WTC11 (cell line): ENCODE measurements around the gene KANK4. TPM values are rescaled to one million over a fixed set of nuclear protein-coding genes. Genes with fewer than 3 reads are reported as not detected.
A peak's percentile ranks its signal among the peaks of the same experiment; 100 is the strongest.

ENCODE experiments used
- ATAC-seq: fragments of 200-7000 bp; cut with Tn5 transposase; 2 replicates; pipeline ENCODE4 v1.10.0; 2021; ENCODE audit warnings: mild to moderate bottlenecking, moderate library complexity
- CTCF ChIA-PET: fragments of 300-600 bp; sonication (Branson Sonifier 250); formaldehyde crosslinking; loops from one replicate; lab custom pipeline; 2021; ENCODE audit warnings: antibody characterized with exemption; lab: Charles Lee
- POLR2A ChIA-PET: fragments of 350-600 bp; sonication (Branson Sonifier 250); formaldehyde crosslinking; loops from one replicate; lab custom pipeline; 2021; ENCODE audit warnings: antibody characterized with exemption; lab: Charles Lee
- DNase-seq: peaks from one replicate; pipeline ENCODE4 v3.0.0; 2021; ENCODE audit warnings: low spot score
- H3K27ac Mint-ChIP-seq: 2 replicates; pipeline ENCODE4 v1.8.0; 2021; ENCODE audit warnings: mixed read lengths
- H3K27me3 Mint-ChIP-seq: 2 replicates; pipeline ENCODE4 v1.8.0; 2021; ENCODE audit warnings: low read depth, mild to moderate bottlenecking, moderate library complexity, mixed read lengths
- H3K36me3 Mint-ChIP-seq: 2 replicates; pipeline ENCODE4 v1.8.0; 2021; ENCODE audit warnings: mixed read lengths
- H3K4me1 Mint-ChIP-seq: 2 replicates; pipeline ENCODE4 v1.8.0; 2022; ENCODE audit warnings: mixed read lengths
- H3K4me3 Mint-ChIP-seq: 2 replicates; pipeline ENCODE4 v1.8.0; 2021; ENCODE audit warnings: mild to moderate bottlenecking, moderate library complexity, mixed read lengths
- H3K9me3 Mint-ChIP-seq: 2 replicates; pipeline ENCODE4 v1.8.0; 2021; ENCODE audit warnings: mixed read lengths
- ELF4 ChIP-seq: sonication (generic); formaldehyde crosslinking; IDR thresholded peaks from 2 replicates; pipeline ENCODE4 v1.8.1; 2022; ENCODE audit warnings: low read depth, mild to moderate bottlenecking, moderate library complexity, missing genetic modification reagents
- ETV6 ChIP-seq: sonication (generic); formaldehyde crosslinking; IDR thresholded peaks from 2 replicates; pipeline ENCODE4 v1.8.1; 2022; ENCODE audit warnings: mild to moderate bottlenecking, missing genetic modification reagents
- MXD4 ChIP-seq: fragments of 250-450 bp; sonication (Bioruptor Pico); IDR thresholded peaks from 2 replicates; pipeline ENCODE4 v1.8.0; 2021; ENCODE audit warnings: mild to moderate bottlenecking, moderate library complexity, borderline replicate concordance
- NFATC4 ChIP-seq: fragments of 250-450 bp; sonication (Bioruptor Pico); IDR thresholded peaks from 2 replicates; pipeline ENCODE4 v1.9.0; 2021; ENCODE audit warnings: mild to moderate bottlenecking
- NFYB ChIP-seq: sonication (generic); formaldehyde crosslinking; conservative IDR thresholded peaks from 2 replicates; pipeline ENCODE4 v1.8.0; 2022; ENCODE audit warnings: low read depth, missing genetic modification reagents
- NR3C1 ChIP-seq: sonication (generic); formaldehyde crosslinking; conservative IDR thresholded peaks from 2 replicates; pipeline ENCODE4 v1.8.1; 2023; ENCODE audit warnings: low read depth, mild to moderate bottlenecking, missing genetic modification reagents
- OVOL2 ChIP-seq: fragments of 250-450 bp; sonication (Bioruptor Pico); IDR thresholded peaks from 2 replicates; pipeline ENCODE4 v1.9.0; 2021; ENCODE audit warnings: mild to moderate bottlenecking, borderline replicate concordance
- ZNF219 ChIP-seq: sonication (generic); formaldehyde crosslinking; IDR thresholded peaks from 2 replicates; pipeline ENCODE4 v1.8.0; 2023; ENCODE audit warnings: missing genetic modification reagents, mild to moderate bottlenecking, borderline replicate concordance
- ZNF263 ChIP-seq: sonication (generic); formaldehyde crosslinking; IDR thresholded peaks from 2 replicates; pipeline ENCODE4 v1.8.1; 2022; ENCODE audit warnings: low read depth, mild to moderate bottlenecking, moderate library complexity, missing genetic modification reagents
- ZNF317 ChIP-seq: sonication (generic); formaldehyde crosslinking; IDR thresholded peaks from 2 replicates; pipeline ENCODE4 v1.8.1; 2023; ENCODE audit warnings: low read depth, mild to moderate bottlenecking, moderate library complexity, missing genetic modification reagents, borderline replicate concordance
- ZNF423 ChIP-seq: fragments of 250-450 bp; sonication (Bioruptor Pico); IDR thresholded peaks from 2 replicates; pipeline ENCODE4 v2.1.2; 2022; ENCODE audit warnings: mild to moderate bottlenecking, moderate library complexity
- total RNA-seq: library from RNA; stranded (reverse); gene quantifications from 3 replicates; pipeline ENCODE4 v1.2.3, GENCODE V29; 2021
- TF ChIP-seq, protein P1 (sequence below): sonication (generic); formaldehyde crosslinking; IDR thresholded peaks from 2 replicates; pipeline ENCODE4 v1.8.1; 2022; ENCODE audit warnings: low read depth, mild to moderate bottlenecking, moderate library complexity, missing genetic modification reagents, borderline replicate concordance
- TF ChIP-seq, protein P2 (sequence below): sonication (generic); formaldehyde crosslinking; IDR thresholded peaks from 2 replicates; pipeline ENCODE4 v1.8.0; 2022; ENCODE audit warnings: mild to moderate bottlenecking, missing genetic modification reagents
- TF ChIP-seq, protein P3 (sequence below): sonication (generic); formaldehyde crosslinking; conservative IDR thresholded peaks from 2 replicates; pipeline ENCODE4 v1.8.1; 2022; ENCODE audit warnings: mild to moderate bottlenecking, missing genetic modification reagents
- TF ChIP-seq, protein P4 (sequence below): sonication (generic); formaldehyde crosslinking; IDR thresholded peaks from 2 replicates; pipeline ENCODE4 v1.8.0; 2022; ENCODE audit warnings: missing genetic modification reagents
- TF ChIP-seq, protein P5 (sequence below): sonication (generic); formaldehyde crosslinking; IDR thresholded peaks from 2 replicates; pipeline ENCODE4 v1.8.0; 2023; ENCODE audit warnings: missing genetic modification reagents, mild to moderate bottlenecking, borderline replicate concordance
- TF ChIP-seq, protein P6 (sequence below): sonication (generic); formaldehyde crosslinking; IDR thresholded peaks from 2 replicates; pipeline ENCODE4 v1.8.1; 2023; ENCODE audit warnings: mild to moderate bottlenecking, missing genetic modification reagents, moderate library complexity
- TF ChIP-seq, protein P7 (sequence below): sonication (generic); formaldehyde crosslinking; IDR thresholded peaks from 2 replicates; pipeline ENCODE4 v1.8.1; 2022; ENCODE audit warnings: low read depth, missing genetic modification reagents, borderline replicate concordance
- TF ChIP-seq, protein P8 (sequence below): sonication (generic); formaldehyde crosslinking; IDR thresholded peaks from 2 replicates; pipeline ENCODE4 v1.8.1; 2023; ENCODE audit warnings: mild to moderate bottlenecking, missing genetic modification reagents

KANK4 gene
- total RNA-seq, 1 experiment from 2014 or later = 0.35 TPM

DNA sequence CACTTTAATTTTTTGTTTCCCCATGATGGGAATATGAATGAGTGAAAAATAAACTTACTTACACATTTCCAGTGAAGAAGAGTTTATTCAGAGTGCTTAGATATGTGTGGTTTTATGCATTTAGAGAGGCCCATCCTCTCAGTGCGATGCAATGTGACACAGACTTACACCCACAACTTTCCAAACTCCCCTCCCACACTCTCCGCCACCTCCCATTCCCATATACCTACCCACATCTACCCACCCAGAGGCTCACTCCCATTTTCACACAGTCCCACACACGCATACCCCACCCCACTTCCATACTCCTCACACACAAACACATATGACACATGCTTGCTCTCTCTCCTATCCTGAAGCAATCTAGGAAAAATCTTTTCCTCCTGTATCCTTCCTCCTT, 21.9 kb upstream of the KANK4 start (continued):
- TF ChIP-seq, protein P1, sequence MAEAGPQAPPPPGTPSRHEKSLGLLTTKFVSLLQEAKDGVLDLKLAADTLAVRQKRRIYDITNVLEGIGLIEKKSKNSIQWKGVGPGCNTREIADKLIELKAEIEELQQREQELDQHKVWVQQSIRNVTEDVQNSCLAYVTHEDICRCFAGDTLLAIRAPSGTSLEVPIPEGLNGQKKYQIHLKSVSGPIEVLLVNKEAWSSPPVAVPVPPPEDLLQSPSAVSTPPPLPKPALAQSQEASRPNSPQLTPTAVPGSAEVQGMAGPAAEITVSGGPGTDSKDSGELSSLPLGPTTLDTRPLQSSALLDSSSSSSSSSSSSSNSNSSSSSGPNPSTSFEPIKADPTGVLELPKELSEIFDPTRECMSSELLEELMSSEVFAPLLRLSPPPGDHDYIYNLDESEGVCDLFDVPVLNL (CRISPR knock-in tag) = no peak
- TF ChIP-seq ZNF423 = no peak
- no peak for TF ChIP-seq ETV6 (CRISPR knock-in tag)
- TF ChIP-seq, protein P2, sequence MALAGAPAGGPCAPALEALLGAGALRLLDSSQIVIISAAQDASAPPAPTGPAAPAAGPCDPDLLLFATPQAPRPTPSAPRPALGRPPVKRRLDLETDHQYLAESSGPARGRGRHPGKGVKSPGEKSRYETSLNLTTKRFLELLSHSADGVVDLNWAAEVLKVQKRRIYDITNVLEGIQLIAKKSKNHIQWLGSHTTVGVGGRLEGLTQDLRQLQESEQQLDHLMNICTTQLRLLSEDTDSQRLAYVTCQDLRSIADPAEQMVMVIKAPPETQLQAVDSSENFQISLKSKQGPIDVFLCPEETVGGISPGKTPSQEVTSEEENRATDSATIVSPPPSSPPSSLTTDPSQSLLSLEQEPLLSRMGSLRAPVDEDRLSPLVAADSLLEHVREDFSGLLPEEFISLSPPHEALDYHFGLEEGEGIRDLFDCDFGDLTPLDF = no peak
- TF ChIP-seq ELF4 (CRISPR knock-in tag) = no peak
- TF ChIP-seq OVOL2 (CRISPR knock-in tag) = no peak
- TF ChIP-seq, protein P3, sequence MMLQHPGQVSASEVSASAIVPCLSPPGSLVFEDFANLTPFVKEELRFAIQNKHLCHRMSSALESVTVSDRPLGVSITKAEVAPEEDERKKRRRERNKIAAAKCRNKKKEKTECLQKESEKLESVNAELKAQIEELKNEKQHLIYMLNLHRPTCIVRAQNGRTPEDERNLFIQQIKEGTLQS (CRISPR knock-in tag) = no peak
- TF ChIP-seq, protein P4, sequence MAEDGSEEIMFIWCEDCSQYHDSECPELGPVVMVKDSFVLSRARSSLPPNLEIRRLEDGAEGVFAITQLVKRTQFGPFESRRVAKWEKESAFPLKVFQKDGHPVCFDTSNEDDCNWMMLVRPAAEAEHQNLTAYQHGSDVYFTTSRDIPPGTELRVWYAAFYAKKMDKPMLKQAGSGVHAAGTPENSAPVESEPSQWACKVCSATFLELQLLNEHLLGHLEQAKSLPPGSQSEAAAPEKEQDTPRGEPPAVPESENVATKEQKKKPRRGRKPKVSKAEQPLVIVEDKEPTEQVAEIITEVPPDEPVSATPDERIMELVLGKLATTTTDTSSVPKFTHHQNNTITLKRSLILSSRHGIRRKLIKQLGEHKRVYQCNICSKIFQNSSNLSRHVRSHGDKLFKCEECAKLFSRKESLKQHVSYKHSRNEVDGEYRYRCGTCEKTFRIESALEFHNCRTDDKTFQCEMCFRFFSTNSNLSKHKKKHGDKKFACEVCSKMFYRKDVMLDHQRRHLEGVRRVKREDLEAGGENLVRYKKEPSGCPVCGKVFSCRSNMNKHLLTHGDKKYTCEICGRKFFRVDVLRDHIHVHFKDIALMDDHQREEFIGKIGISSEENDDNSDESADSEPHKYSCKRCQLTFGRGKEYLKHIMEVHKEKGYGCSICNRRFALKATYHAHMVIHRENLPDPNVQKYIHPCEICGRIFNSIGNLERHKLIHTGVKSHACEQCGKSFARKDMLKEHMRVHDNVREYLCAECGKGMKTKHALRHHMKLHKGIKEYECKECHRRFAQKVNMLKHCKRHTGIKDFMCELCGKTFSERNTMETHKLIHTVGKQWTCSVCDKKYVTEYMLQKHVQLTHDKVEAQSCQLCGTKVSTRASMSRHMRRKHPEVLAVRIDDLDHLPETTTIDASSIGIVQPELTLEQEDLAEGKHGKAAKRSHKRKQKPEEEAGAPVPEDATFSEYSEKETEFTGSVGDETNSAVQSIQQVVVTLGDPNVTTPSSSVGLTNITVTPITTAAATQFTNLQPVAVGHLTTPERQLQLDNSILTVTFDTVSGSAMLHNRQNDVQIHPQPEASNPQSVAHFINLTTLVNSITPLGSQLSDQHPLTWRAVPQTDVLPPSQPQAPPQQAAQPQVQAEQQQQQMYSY (CRISPR knock-in tag) = no peak
- TF ChIP-seq NFYB (CRISPR knock-in tag) = no peak
- TF ChIP-seq, protein P5, sequence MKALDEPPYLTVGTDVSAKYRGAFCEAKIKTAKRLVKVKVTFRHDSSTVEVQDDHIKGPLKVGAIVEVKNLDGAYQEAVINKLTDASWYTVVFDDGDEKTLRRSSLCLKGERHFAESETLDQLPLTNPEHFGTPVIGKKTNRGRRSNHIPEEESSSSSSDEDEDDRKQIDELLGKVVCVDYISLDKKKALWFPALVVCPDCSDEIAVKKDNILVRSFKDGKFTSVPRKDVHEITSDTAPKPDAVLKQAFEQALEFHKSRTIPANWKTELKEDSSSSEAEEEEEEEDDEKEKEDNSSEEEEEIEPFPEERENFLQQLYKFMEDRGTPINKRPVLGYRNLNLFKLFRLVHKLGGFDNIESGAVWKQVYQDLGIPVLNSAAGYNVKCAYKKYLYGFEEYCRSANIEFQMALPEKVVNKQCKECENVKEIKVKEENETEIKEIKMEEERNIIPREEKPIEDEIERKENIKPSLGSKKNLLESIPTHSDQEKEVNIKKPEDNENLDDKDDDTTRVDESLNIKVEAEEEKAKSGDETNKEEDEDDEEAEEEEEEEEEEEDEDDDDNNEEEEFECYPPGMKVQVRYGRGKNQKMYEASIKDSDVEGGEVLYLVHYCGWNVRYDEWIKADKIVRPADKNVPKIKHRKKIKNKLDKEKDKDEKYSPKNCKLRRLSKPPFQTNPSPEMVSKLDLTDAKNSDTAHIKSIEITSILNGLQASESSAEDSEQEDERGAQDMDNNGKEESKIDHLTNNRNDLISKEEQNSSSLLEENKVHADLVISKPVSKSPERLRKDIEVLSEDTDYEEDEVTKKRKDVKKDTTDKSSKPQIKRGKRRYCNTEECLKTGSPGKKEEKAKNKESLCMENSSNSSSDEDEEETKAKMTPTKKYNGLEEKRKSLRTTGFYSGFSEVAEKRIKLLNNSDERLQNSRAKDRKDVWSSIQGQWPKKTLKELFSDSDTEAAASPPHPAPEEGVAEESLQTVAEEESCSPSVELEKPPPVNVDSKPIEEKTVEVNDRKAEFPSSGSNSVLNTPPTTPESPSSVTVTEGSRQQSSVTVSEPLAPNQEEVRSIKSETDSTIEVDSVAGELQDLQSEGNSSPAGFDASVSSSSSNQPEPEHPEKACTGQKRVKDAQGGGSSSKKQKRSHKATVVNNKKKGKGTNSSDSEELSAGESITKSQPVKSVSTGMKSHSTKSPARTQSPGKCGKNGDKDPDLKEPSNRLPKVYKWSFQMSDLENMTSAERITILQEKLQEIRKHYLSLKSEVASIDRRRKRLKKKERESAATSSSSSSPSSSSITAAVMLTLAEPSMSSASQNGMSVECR = no peak

DNA sequence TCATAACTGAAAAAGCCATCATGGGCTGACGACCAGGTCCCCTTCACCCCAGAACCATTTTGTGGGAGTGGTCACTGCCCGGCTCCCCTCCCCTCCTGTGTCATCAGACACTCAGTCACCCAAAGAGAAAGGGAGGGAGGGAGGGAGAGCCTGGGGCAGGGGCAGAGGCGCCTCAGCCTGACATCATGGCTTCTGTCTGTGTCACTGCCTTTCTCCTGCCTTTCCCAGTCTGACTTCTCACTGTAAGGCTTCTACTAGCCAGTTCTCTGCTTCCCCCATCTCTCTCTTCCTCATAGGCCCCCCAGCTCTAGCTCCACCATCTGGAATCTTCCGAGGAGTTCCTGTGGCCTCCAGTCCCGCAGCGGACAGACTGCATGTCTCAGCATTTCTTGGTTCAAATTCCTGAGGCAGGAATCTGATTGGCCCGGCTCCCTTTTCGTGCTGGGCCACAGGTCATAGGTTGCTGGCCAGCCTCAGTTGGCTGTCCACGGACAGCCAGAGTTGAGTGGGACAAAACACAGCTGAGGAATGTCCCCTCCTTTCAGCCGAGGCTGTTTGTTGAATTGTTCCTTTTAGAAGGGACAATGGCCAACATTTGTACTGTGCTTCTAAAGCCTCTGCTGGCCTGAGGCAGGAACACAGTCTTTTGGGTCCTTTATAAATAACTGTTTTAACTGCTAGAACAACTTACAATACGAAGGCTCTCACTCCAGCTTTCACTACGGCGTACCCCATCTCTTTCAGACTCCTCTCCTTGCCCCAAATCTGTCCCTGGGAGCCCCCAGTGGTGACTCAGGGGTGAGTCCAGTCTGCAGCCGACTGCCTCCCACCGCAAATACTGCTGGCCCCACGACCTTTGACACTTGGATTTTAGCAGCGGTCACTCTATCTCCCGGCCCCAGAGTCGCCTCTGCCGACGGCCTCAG, 18.7 kb upstream of the KANK4 start:
- no peaks in the 10 kb centered on the region for H3K36me3 Mint-ChIP-seq
- peaks cover 19% of the 10 kb centered on the region for H3K4me1 Mint-ChIP-seq
- H3K27ac Mint-ChIP-seq = peak overlapping the region; percentile 10; the same call in 1 of the 2 replicates
- H3K27me3 Mint-ChIP-seq = no peaks in the 10 kb centered on the region; the same call in none of the 2 replicates
- ATAC-seq = peak; percentile 63
- H3K4me3 Mint-ChIP-seq = no peak overlapping the region
- peak; percentile 35 for DNase-seq
- CTCF ChIA-PET = interaction anchor here (0.6 to 1.7 kb wide), 9 partner anchors 10 to 74 kb away, joined by 3 to 9 read pairs (median 3); no protein-coding TSS in a partner anchor
- POLR2A ChIA-PET = interaction anchor here (0.5 to 1.0 kb wide), 3 partner anchors 10 to 144 kb away, joined by 3 read pairs; no protein-coding TSS in a partner anchor
- H3K9me3 Mint-ChIP-seq = no peaks in the 10 kb centered on the region; the same call in 1 of the 2 replicates
- TF ChIP-seq ZNF317 (CRISPR knock-in tag) (no peak), ZNF263 (CRISPR knock-in tag) (no peak), NFATC4 (CRISPR knock-in tag) (no peak), MXD4 (CRISPR knock-in tag) (no peak), NR3C1 (CRISPR knock-in tag) (no peak), ZNF219 (CRISPR knock-in tag) (no peak), ETV6 (CRISPR knock-in tag) (no peak)
- TF ChIP-seq, protein P6, sequence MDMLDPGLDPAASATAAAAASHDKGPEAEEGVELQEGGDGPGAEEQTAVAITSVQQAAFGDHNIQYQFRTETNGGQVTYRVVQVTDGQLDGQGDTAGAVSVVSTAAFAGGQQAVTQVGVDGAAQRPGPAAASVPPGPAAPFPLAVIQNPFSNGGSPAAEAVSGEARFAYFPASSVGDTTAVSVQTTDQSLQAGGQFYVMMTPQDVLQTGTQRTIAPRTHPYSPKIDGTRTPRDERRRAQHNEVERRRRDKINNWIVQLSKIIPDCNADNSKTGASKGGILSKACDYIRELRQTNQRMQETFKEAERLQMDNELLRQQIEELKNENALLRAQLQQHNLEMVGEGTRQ (CRISPR knock-in tag) = no peak
- TF ChIP-seq, protein P7, sequence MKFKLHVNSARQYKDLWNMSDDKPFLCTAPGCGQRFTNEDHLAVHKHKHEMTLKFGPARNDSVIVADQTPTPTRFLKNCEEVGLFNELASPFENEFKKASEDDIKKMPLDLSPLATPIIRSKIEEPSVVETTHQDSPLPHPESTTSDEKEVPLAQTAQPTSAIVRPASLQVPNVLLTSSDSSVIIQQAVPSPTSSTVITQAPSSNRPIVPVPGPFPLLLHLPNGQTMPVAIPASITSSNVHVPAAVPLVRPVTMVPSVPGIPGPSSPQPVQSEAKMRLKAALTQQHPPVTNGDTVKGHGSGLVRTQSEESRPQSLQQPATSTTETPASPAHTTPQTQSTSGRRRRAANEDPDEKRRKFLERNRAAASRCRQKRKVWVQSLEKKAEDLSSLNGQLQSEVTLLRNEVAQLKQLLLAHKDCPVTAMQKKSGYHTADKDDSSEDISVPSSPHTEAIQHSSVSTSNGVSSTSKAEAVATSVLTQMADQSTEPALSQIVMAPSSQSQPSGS (CRISPR knock-in tag) = no peak
- TF ChIP-seq, protein P8, sequence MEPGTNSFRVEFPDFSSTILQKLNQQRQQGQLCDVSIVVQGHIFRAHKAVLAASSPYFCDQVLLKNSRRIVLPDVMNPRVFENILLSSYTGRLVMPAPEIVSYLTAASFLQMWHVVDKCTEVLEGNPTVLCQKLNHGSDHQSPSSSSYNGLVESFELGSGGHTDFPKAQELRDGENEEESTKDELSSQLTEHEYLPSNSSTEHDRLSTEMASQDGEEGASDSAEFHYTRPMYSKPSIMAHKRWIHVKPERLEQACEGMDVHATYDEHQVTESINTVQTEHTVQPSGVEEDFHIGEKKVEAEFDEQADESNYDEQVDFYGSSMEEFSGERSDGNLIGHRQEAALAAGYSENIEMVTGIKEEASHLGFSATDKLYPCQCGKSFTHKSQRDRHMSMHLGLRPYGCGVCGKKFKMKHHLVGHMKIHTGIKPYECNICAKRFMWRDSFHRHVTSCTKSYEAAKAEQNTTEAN (CRISPR knock-in tag) = no peak
